Hematopoietic multipotent progenitor cell treated with erythropoietin and hydrocortisone succinate and interleukin-3 and kit ligand, for 17 days (in vitro differentiated cells): Measurements from ENCODE around the gene IL24.

Source experiments
- DNase-seq: peaks from one replicate; pipeline ENCODE4 v3.0.0-alpha.2; 2015; ENCODE audit warnings: low spot score

The IL24 gene

GRCh38 chr1:206925106-206925736 lies 28.0 kb downstream of the IL24 start:
- DNase-seq, result peak; percentile 14

- no peak for DNase-seq
Measured at GRCh38 chr1:206926286-206926685, 29.0 kb downstream of the IL24 start.

DNA sequence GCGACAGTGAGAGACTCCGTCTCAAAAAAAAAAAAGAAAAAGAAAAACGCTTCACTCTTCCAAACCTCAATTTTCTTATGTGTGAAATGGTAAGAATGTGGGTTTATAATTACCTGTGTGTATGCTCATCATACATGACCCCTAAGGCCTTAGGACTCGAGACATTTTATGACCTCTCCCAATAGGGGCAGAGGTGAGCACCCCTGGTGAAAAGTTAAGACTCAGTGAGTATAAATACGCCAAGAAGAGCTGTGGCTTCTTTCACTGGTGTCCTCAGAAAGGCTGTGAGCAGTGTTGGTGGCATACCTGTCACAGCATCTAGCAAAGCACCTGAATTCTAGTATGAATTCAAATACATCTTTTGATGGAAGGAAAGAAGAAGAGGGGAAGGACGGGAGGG lies 32.3 kb downstream of the IL24 start:
- no peak for DNase-seq

- no peak for DNase-seq
Measured at GRCh38 chr1:206930210-206930798, 33.1 kb downstream of the IL24 start.

- no peak for DNase-seq
Measured at GRCh38 chr1:206931709-206932108, 34.5 kb downstream of the IL24 start.

DNA sequence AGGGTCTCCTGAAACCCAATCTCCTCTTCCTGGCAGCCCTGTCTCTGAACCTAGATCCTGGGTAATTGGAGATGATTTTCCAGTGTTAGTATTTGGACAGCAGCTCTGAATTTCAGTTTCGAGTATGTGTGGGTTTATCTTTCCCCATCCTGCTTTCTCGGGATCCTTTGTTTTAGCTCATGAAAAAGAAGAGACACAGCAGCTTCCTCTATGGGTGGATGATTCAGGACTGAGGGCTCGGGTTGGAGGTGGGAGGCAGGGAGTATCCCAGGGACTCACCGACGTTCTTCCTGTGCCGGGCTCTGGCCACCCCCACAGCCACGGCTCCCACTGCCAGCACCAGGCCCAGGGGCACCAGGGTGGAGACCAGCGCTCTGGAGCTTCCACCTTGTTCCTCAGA lies 34.9 kb downstream of the IL24 start:
- no peak for DNase-seq

DNA sequence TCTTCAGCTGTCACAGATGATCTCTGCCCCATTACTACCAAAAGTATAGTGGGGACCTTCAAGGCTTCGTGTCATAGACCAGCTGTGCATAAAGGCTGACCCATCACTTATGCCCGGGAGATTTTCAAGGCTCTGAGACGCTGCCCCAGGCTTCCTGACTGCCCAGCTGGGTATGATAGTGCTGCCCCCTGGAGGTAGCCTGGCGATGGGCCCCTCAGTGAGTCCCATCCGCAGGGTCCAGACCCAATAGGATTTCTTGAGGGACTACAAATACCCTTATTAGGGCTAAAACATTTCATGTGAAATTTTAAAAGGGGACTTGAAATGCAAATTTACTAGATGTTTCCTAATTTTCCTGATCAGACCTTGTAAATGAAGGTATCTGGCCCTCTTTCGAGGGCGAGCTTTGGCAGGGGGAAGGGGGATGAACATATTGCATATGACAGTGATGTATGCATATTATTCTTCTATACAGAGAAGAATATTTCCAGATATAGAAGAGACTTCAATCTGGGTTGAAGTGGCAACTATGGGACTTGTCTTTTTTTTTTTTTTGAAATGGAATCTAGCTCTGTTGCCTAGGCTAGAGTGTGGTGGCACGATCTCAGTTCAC lies 36.2 kb downstream of the IL24 start:
- DNase-seq, result peak; percentile 33

- DNase-seq, result peak; percentile 59
Measured at GRCh38 chr1:206935491-206936067, 38.3 kb downstream of the IL24 start.

- DNase-seq, result no peak
Measured at GRCh38 chr1:206937425-206937824, 40.2 kb downstream of the IL24 start.

DNA sequence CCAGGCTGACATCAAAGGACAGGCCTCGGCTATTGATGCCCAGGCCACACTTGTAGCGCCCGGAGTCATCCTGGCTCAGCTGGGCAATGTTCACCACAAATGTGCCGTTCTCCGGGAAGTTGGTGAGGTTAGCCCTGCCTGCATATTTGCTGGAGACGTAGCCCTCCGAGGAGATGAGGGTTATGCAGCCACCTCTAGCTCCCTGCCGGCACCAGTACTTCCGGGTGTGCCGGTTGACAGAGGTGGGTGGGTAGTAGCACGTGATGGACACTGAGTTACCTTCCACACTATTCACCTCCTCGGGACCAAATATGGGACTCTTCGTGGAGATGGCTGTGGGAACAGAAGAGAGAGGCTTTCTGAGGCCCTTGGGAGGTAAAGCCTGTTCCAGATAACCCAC lies 41.9 kb downstream of the IL24 start:
- no peak for DNase-seq

- DNase-seq, result no peak
Measured at GRCh38 chr1:206939841-206940587, 42.8 kb downstream of the IL24 start.

GRCh38 chr1:206940588-206940936 lies 43.3 kb downstream of the IL24 start:
- no peak for DNase-seq

DNA sequence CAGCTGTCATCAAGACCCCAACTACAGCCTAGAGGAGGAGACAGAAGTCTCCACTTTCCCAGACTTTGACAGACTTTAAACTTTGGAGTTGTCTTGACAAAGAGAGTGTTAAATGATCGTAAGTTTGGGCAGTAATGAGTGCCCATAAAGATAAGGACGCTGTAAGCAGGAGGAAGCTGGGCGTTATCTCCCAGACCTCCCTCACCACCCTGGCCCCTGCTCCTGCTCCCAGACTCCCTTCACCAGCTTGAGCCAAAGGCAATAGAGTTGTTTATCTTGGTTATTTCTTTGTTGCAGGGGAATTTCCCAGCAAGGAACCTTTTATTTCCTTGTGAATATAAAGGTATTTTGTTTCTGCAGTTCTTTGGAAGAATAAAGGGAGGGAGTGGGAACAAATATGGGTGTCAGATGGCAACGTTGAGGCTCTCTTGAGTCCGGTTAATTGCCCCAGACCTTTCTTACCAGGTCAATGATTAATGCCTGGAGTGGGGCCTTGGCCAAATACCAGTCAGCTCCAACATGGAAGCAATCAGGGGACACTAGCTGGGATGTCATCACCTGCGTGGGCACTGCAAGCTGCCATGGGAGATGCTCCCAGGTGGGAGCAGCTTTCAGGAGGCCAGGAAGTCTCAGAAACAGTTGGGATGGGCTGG lies 44.6 kb downstream of the IL24 start:
- peak; percentile 34 for DNase-seq

GRCh38 chr1:206944703-206945102 lies 47.5 kb downstream of the IL24 start:
- no peak for DNase-seq

GRCh38 chr1:206945779-206946178 lies 48.5 kb downstream of the IL24 start:
- DNase-seq, result no peak

GRCh38 chr1:206946261-206946660 lies 49.0 kb downstream of the IL24 start, which contains the start of gene PIGR:
TSS of gene PIGR (minus strand) at chr1:206946466. CDS start at chr1:206940531, 5,935 bp downstream.
- no peak for DNase-seq

GRCh38 chr1:206947255-206947654 lies 50.0 kb downstream of the IL24 start:
- no peak for DNase-seq

- DNase-seq, result no peak
Measured at GRCh38 chr1:206949208-206949607, 52.0 kb downstream of the IL24 start.

DNA sequence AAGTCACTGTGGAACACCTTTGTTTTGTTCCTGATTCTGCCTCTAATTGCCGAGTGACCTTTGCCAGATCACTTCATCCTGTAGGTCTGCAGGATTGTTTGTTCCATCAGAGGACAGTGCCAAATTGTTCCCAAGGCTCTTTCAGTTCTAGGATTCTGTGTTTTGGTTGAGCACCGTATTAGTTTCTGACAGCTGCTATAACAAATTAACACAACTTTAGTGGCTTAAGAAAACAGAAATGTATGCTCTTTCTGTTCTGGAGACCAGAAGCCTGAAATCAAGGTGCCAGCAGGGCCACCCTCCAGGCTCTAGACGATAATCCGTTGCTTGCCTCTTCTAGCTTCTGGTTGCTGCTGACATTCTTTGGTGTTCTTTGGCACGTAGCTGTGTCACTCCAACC lies 52.4 kb downstream of the IL24 start:
- DNase-seq, result no peak

DNA sequence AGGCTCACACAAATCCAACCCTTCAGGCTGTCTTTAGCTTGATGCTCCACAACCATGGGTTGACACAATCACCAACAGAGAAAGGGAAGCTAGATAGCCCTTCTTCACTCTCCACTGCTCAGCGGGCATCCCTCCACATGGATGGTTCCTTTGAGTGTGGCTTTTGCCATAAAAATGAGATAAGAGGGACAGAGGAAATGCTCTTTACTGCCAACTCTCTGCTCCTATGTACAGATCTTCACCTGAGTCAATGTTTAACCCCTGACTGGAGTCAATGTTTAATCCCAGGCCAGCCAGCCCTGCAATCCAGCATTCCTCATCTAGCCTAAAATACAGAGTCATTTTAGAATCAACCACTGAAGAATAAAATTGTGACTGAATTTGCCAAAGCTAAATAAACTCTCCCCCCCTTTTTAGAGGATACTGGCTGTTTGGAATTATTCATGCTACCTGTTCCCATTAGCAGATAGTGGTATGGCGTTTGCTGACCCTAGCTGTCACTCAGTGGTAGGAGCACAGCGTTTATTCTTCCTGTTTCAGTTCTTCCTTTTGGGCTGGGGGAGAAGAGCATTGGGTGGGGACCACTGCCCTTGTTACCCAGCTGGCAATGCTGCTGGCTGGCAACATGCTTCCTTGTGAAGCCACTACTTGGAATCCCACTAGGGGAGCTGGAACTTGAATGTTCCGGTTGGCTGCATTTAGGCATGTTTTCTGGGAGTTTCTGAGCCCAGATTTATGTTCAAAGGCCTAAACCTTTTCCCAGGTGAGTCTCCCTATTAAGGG lies 54.3 kb downstream of the IL24 start:
- DNase-seq, result no peak

DNA sequence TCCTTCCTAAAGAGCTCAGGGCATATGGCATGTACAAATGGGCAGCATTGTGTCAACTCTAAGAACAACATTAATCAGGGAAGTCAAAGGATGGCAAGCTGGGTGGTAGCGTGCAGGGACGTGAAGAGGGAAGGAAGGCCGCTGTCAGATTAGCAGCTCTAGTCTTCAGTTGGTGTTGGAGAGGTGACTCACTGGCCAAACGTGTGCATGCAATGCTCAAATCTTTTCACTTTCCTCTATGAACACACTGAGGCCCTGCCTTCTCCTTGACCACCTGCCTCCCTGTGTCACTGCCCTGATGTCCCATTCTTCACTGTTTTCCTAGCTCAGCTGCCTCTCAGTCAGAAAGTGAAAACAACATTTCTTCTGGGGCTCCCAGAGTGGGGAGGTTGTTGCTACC lies 54.9 kb downstream of the IL24 start:
- no peak for DNase-seq
